ENCODE results near the gene FLT1. TPM values are rescaled to one million over a fixed set of nuclear protein-coding genes. Genes with fewer than 3 reads are reported as not detected.

Gene FLT1
- total RNA-seq, 1 donor from 2014 or later = 0.60 TPM

DNA sequence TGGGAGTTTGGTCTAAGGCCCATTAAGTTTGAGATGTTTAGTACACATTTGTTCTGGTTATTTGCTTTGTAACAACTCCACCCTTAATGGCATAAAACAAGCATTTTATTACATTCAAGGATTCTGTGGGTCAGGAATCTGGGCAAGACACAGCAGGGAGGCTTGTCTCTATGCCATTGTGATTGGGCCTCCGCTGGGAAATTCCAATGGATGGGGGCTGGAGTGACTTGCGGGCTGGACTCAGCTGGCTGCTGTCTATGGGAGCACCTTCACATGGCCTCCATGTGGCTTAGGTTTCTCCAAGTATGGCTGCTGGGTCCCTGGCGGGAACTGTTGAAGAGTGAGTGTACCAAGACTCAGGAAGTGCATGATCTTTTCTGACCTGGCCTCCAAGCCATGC, 197.6 kb downstream of the FLT1 start:
- TF ChIP-seq, protein P1, sequence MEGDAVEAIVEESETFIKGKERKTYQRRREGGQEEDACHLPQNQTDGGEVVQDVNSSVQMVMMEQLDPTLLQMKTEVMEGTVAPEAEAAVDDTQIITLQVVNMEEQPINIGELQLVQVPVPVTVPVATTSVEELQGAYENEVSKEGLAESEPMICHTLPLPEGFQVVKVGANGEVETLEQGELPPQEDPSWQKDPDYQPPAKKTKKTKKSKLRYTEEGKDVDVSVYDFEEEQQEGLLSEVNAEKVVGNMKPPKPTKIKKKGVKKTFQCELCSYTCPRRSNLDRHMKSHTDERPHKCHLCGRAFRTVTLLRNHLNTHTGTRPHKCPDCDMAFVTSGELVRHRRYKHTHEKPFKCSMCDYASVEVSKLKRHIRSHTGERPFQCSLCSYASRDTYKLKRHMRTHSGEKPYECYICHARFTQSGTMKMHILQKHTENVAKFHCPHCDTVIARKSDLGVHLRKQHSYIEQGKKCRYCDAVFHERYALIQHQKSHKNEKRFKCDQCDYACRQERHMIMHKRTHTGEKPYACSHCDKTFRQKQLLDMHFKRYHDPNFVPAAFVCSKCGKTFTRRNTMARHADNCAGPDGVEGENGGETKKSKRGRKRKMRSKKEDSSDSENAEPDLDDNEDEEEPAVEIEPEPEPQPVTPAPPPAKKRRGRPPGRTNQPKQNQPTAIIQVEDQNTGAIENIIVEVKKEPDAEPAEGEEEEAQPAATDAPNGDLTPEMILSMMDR (IDR thresholded peaks at IDR 0.05) = no peak
- Mint-ChIP-seq H3K9me3 (ENCODE audit: low read depth) (no peaks in the 10 kb centered on the region), H3K36me3 (ENCODE audit: low read depth) (peaks cover 9% of the 10 kb centered on the region), H3K27ac (ENCODE audit: unreplicated experiment) (no peak overlapping the region), H3K27me3 (ENCODE audit: low read depth) (no peaks in the 10 kb centered on the region), H3K4me3 (ENCODE audit: unreplicated experiment) (no peak overlapping the region), H3K4me1 (ENCODE audit: low read depth) (peaks cover 9% of the 10 kb centered on the region)
- DNase-seq (ENCODE audit: low spot score) = no peak

DNA sequence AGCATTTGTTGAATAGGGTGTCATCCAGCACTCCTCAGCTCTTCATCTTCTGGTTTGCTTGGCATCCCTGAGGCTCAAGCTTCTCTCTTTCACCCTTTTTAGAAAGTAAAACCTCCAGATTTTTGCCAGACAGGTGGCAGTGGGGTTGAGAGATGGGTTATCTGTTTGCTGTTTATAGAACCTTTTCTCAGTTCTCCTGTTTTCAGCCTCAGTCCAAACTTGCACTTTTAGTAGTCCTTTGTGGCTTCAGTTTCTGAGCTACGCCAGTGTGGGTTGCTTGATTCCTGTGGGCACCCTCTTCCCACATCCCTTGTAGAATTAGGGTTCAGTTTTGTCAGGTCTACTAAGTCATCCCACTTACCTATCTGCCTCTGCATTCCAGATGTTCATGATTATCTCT, 208.7 kb downstream of the FLT1 start:
- H3K4me3 Mint-ChIP-seq (ENCODE audit: unreplicated experiment) = no peak overlapping the region
- peaks cover 11% of the 10 kb centered on the region for H3K4me1 Mint-ChIP-seq (ENCODE audit: low read depth)
- H3K36me3 Mint-ChIP-seq (ENCODE audit: low read depth) = peaks cover 14% of the 10 kb centered on the region

DNA sequence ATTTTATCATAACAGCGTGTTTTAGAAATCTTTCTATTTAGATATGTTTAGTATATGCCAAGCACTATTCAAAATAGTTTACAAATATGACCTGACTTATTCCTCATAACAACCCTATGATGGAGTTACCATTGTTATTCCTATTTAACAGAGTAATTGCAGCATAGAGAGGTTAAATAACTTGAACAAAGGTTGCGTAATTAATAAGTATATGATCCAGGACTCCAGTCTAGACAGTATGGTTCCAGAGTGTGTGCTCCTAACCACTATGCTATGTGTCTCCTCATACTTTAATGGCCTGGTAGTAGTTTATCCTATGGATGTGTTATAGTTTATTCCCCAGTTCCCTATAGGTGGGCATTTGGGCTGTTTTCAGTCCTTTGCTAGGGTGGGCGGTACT, 211.3 kb downstream of the FLT1 start:
- Mint-ChIP-seq H3K4me3 (ENCODE audit: unreplicated experiment) (no peak overlapping the region), H3K4me1 (ENCODE audit: low read depth) (peaks cover 4% of the 10 kb centered on the region), H3K27ac (ENCODE audit: unreplicated experiment) (no peak overlapping the region), H3K9me3 (ENCODE audit: low read depth) (no peaks in the 10 kb centered on the region), H3K27me3 (ENCODE audit: low read depth) (no peaks in the 10 kb centered on the region), H3K36me3 (ENCODE audit: low read depth) (peaks cover 17% of the 10 kb centered on the region)
- DNase-seq (ENCODE audit: low spot score) = no peak
- TF ChIP-seq, protein P1 (IDR thresholded peaks at IDR 0.05) = no peak

More for the DNA sequence above, 208.7 kb downstream of the FLT1 start:
- no peak for DNase-seq (ENCODE audit: low spot score)
- H3K27me3 Mint-ChIP-seq (ENCODE audit: low read depth) = no peaks in the 10 kb centered on the region
- no peak overlapping the region for H3K27ac Mint-ChIP-seq (ENCODE audit: unreplicated experiment)
- H3K9me3 Mint-ChIP-seq (ENCODE audit: low read depth) = no peaks in the 10 kb centered on the region
- TF ChIP-seq, protein P1 (IDR thresholded peaks at IDR 0.05) = no peak

GRCh38 chr13:28282451-28282850, 212.5 kb downstream of the FLT1 start:
- H3K36me3 Mint-ChIP-seq (ENCODE audit: low read depth) = peaks cover 17% of the 10 kb centered on the region
- H3K4me3 Mint-ChIP-seq (ENCODE audit: unreplicated experiment) = no peak overlapping the region
- H3K27ac Mint-ChIP-seq (ENCODE audit: unreplicated experiment) = no peak overlapping the region
- no peaks in the 10 kb centered on the region for H3K27me3 Mint-ChIP-seq (ENCODE audit: low read depth)
- DNase-seq (ENCODE audit: low spot score) = no peak
- TF ChIP-seq, protein P1 (IDR thresholded peaks at IDR 0.05) = no peak
- H3K9me3 Mint-ChIP-seq (ENCODE audit: low read depth) = no peaks in the 10 kb centered on the region
- H3K4me1 Mint-ChIP-seq (ENCODE audit: low read depth) = peaks cover 4% of the 10 kb centered on the region

GRCh38 chr13:28273919-28274318, 221.0 kb downstream of the FLT1 start:
- H3K9me3 Mint-ChIP-seq (ENCODE audit: low read depth) = no peaks in the 10 kb centered on the region
- peaks cover 13% of the 10 kb centered on the region for H3K36me3 Mint-ChIP-seq (ENCODE audit: low read depth)
- H3K27ac Mint-ChIP-seq (ENCODE audit: unreplicated experiment) = no peak overlapping the region
- DNase-seq (ENCODE audit: low spot score) = no peak
- TF ChIP-seq, protein P1 (IDR thresholded peaks at IDR 0.05) = peak; percentile 39
- no peak overlapping the region for H3K4me3 Mint-ChIP-seq (ENCODE audit: unreplicated experiment)
- H3K27me3 Mint-ChIP-seq (ENCODE audit: low read depth) = no peaks in the 10 kb centered on the region
- H3K4me1 Mint-ChIP-seq (ENCODE audit: low read depth) = peaks cover 10% of the 10 kb centered on the region

Data from chondrocyte (in vitro differentiated cells).